ENCODE measurements around the gene OPCML.

DNA sequence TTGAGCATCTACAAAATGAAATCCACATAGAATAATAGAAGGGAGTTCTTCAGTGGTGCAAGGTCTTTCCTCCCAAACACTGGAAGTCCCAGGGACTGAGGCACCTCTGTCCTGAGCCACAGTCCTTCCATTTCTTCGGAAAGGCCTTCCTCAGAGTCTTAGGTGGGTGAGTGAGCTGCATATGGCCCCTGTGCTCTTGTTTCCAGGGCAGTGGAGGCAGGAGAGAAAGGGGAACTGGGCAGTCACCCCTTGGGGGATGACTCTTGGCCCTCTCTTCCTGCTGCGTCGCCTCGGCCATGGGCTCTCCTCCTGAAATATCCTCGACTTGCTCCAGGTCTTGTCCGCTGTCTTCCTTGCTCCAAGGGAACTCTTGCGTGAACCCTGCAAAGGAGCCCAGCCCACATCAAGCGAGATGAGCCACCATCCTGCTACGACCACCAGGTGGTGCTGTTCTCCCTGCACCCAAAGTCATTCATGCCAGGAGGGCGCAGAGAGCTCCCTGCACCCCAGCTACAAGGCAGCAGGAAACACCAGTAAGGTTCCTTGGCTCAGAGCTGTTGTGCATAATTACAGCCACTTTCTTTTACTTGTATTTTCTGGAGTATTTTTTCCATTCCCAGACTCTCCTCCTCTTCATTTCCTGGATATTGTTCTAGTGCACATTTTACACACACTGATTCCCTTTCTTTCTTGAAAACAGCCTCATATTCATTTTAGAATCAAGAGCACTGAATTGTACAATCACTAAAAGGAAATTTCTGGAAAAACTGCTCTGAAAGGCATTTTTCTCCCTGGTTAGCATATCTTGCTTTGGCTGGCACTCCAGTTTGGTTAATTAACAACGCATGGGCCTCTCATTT, 397.8 kb downstream of the OPCML start:
- TF ChIP-seq, protein P1, sequence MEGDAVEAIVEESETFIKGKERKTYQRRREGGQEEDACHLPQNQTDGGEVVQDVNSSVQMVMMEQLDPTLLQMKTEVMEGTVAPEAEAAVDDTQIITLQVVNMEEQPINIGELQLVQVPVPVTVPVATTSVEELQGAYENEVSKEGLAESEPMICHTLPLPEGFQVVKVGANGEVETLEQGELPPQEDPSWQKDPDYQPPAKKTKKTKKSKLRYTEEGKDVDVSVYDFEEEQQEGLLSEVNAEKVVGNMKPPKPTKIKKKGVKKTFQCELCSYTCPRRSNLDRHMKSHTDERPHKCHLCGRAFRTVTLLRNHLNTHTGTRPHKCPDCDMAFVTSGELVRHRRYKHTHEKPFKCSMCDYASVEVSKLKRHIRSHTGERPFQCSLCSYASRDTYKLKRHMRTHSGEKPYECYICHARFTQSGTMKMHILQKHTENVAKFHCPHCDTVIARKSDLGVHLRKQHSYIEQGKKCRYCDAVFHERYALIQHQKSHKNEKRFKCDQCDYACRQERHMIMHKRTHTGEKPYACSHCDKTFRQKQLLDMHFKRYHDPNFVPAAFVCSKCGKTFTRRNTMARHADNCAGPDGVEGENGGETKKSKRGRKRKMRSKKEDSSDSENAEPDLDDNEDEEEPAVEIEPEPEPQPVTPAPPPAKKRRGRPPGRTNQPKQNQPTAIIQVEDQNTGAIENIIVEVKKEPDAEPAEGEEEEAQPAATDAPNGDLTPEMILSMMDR (IDR thresholded peaks at IDR 0.05): peak; percentile 67 to 84 (median 77)
- no peak for TF ChIP-seq POLR2AphosphoS5 (IDR thresholded peaks at IDR 0.05)

Measured in transverse colon (tissue), 4 donors.